HG02885 (cell line): Measurements from ENCODE around the gene EML4.
"Not testable (repeated sequence)": the region's sequence is repeated elsewhere in the genome, so short reads cannot be mapped to it uniquely, and the experiment has no call there.

Source experiments
- ATAC-seq: cut with Tn5 transposase; IDR thresholded peaks from one replicate; pipeline ENCODE4 v1.9.1; 2021; ENCODE audit warnings: mild to moderate bottlenecking; ENCODE audit not compliant: unreplicated experiment, poor library complexity

EML4 gene

DNA sequence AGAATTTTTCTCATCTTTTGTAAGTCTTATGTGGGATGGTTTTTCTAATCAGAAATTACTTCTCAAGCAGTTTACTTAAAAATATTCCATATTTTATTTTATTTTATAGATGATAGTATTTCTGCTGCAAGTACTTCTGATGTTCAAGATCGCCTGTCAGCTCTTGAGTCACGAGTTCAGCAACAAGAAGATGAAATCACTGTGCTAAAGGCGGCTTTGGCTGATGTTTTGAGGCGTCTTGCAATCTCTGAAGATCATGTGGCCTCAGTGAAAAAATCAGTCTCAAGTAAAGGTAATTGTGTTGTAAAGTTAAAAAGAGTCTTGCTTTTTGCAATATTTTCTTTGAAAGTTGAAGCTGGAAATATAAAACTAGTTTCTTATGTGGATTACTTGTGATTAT, 76.2 kb downstream of the EML4 start:
- ATAC-seq: no peak

DNA sequence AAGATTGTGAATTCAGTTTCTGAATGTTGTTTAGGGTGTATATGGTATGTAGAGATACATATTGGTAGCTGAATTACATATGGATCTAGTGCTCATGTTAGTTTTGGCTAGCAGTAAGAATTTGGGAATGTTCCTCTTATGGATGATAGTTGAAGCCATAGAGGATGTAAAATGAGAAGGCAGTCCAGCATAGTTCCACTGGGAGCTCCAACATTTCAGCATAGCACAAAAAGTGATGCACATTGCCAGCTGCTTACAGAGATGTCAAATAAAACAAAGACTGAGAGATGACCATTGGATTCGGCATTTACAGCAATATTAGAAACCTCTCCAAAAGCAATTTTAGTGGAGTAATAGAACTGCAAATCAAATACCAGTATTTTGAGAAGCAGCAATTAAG, 77.4 kb downstream of the EML4 start:
- ATAC-seq: no peak

DNA sequence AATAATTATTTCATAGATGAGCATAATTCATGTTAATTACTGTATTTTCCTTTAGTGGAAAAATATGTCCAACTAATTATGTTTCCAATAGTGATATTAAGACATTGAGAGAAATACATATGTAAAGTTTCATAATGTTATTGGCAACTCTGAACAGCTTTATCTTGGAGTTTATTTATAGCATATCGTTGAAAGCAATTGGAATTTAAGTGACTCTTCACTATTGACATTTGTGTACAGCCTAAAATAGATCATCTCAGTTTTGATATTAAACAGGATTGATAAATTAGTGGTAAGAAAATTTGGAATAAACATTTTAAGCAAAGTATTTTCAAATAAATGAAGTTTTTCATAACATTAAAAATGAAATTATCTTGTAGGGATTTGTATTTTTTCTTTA, 79.7 kb downstream of the EML4 start:
- ATAC-seq: no peak

DNA sequence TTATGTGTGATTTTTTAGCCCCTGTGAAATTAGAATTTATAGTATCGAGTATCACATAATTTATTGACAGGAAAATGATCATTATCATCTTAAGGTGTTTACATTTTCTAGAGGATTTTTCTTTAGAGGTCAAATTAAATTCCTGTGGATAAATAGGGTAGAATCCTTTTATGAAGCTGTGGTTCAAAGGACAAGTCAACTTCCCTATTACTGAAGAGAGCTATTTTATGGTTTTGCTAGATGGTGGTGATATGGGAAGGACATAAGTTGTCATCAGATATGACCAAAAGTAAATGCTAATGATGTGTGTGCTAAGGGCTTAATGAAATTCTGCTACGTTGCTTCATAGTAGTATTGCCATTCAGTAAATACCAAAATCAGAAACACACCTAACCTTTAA, 80.1 kb downstream of the EML4 start:
- ATAC-seq: no peak

DNA sequence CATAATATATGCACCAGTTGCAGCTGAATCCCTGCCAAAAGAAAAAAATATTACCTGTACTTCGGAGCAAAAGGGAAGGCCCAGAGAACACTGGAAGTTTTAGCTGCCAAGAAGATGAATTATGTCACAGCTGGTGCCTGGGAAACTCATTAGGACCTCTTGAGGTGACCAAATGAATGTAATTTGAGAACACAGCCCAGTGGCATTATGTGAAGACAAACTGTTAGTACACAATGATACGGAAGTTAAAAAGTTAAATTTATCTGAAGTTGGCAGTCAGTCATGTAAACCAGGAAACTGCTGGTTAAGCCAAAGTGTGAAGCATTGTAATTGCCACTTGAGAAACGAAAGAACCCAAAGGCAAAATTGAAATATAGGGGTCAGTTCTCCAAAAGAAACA, 80.7 kb downstream of the EML4 start:
- ATAC-seq: no peak

DNA sequence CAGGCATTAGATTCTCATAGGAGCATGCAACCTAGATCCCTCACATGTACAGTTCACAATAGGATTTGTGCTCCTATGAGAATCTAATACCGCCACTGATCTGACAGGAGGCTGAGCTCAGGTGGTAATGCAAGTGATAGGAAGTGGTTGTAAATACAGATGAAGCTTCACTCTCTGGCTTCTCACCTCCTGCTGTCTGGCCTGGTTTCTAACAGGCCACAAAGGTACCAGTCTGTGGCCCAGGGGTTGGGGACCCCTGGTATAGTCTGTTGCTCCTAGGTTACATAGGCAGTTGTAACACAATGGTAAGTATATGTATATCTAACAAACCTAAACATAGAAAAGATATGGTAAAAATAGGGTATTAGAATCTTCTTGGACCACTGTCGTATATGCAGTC, 81.8 kb downstream of the EML4 start:
- no peak for ATAC-seq

DNA sequence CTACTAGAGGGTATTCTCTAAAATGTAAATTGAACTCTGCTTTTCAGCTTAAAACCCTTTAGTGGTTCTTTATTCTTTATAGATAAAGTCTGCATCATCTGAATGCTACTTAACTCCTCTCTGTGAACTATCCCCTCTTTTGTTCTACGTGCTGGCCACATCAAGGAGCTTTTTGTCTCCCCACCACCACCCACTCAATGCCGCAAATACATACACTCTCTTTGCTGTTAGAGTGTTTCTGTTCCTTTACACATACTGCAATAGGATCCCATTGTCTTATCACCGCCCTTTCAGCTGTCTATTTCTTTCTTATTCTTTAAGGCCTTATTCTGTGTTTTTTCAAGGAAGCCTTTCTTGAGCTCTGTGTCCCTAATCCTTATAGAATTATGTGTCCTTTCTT, 83.3 kb downstream of the EML4 start:
- peak; percentile 47 for ATAC-seq

DNA sequence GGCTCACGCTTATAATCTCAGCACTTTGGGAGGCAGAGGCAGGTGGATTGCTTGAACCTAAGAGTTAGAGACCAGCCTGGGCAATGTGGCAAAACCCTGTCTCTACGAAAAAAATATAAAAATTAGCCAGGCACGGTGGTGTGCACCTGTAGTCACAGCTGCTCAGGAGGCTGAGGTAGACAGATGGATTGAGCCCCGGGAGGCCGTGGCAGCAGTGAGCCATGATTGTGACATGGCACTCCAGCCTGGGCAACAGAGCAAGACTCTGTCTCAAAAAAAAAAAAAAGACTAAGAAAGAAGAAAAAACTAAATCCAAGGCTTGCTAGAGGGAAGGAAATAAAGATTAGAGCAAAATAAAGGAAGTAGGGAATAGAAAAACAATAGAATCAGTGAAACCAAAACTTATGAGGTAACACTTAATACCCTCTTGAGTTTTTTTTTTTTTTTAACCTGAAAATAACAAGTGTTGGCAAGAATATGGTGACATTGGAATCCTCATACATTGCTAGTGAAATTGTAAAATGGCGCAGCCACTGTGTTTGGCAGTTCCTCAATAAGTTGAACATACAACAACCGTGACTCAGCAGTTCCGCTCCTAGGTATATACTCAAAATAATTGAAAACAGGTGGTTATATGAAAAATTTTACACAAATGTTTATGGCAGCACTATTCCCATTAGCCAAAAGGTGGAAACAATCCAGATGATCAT, 85.2 kb downstream of the EML4 start:
- no peak for ATAC-seq

DNA sequence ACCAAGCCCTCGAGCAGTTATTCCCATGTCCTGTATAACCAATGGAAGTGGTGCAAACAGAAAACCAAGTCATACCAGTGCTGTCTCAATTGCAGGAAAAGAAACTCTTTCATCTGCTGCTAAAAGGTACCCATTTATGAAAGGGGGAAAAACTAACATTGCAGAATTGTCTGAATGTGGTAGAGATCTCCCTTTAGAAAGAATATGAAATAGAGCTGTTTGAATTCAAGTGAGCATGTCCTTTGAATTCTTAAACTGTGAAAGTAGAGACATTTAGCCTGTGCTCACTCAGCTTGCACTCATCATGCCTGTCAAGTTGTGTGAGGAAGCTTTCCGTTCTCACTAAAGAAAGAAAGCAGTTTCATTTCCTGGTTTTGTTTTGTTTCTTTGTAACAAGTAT, 87.4 kb downstream of the EML4 start:
- ATAC-seq: peak; percentile 84

DNA sequence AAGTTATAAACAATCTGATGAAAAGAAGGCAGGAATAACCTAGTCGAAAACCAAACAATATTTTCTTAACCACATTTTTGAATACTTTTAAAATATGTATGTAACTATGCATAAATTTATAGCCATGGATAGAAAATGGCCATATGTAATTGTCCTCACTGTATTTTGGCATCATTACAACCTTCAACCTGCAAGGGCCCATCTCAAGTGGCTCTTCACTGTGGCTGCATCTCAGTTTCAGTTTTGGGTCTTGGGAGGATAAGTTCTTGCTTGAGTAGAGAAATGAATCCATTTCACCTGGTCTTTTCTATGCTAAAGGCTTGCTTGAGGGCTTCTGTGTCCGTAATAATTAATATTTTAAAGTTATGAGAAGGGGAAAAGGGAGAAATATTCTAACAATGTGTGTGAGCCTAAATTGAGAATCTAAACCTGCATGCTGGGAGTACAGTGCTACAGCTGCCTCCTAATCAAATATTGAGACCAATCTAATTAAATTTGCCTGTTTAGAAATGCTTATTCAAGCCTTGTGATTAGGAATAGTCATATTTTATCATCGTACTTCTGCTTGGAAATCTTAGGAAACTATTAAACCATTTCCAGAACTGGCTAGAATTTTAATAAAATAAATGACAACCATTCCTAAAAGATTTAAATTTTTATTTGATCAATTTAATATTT, 92.5 kb downstream of the EML4 start:
- no peak for ATAC-seq

DNA sequence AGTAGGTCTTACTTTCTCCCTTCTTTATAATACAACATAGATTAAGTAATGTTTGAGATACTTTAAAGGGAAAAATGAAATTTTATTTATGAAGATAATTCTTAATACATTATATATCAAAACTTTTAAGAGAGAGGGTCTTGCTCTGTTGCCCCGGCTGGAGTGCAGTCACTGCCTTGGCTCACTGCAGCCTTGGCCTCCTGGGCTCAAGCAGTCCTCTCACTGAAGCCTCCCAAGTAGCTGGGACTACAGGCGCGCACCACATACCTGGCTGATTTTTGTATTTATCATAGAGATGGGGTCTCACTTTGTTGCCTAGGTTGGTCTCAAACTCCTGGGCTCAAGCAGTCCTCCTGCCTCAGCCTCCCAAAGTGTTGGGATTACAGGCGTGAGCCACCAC, 97.1 kb downstream of the EML4 start:
- no peak for ATAC-seq

DNA sequence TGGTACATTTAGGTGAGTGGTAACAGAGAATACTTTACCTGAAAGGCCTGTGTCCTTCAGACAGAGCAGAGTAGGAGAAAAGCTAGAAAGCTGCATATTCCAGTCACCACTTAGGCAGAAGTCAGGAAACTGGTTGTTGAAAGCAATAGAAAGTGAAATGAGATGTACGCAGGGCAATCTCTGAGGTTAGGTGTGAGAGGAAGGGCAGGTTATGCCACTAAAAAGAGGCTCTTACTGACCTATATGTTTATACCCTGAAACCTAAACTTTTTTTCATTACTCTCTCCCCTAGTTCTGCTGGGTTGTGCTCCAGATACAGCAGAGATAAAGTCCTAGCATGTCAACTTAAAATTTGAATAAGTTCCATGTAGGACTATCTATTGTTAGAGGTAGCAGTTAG, 98.4 kb downstream of the EML4 start:
- ATAC-seq: no peak

DNA sequence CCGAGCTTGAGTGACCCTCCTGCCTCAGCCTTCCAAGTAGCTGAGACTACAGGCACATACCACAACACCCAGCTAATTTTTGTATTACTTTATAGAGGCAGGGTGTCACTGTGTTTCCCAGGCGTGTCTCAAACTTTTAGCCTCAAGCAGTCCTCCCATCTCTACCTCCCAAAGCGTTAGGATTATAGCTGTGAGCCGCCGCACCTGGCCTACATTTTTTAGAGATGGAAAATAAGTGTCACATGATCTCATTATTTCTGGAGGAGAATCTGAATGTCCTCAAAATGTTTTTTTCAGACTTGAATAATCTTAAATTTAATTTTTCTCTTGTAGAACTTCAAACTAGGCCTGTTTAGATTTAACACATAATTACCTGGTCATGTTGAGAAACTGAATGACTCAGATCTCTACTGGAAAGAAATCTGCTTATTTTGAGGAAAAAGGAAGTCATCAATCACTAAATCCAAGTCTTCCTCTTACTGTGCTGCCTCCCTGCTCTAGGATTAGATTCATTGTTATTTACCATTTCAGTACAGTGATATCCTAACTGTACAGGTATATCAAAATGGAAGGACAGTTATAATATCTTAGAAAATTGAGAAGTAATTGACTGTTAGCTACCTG, 99.5 kb downstream of the EML4 start:
- ATAC-seq: no peak

DNA sequence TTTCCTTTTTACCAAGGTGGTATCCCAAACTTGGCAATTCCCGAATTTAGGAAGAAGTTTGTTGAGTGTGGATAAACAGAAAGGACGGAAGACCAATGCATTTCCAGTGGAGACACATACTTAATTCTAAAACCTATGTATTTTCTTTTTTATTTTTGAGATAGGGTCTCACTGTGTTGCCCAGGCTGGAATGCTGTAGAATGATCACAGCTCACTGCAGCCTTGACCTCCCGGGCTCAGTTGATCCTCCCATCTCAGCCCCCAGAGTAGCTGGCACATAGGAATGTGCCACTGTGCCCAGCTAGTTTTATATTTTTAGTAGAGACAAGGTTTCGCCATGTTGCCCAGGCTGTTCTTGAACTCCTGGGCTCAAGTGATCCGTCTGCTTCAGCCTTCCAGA, 101.6 kb downstream of the EML4 start:
- ATAC-seq: no peak

DNA sequence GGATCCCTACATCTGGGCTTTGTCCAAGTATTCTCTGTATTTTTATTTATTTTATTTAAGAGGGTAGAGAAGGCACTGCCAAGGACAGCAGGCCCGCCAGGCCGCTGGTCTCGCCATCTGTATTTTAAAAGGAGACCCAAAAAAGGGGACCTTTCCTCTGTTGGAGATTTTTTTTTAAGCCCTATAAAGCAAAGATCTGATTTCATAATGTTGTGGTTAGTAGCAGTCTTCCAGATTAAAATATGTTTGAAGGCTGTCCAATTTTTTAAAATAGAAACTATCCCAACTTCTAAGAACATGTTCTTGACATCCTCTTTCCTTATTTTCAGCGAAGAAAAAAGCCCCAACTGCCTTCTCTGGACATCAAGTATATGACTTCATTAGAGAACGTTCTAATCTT, 102.1 kb downstream of the EML4 start:
- not testable (repeated sequence) for ATAC-seq

DNA sequence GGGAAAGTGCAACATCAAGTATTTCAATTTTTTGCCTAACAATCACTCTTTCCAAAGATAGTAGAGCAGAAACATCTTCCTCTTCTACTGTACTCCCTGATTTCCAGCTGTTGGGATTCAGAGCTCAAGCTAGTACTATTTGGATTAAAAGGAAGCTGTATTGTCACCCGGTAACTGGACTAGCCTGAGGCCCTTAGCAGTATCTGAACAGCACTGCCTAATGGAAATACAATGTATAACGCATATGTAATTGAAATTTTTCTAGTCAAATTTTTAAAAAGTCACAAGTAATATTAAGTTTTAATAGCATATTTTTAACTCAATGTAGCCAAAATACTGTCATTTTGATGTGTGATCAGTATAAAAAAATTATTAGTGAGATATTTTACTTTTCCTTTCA, 105.7 kb downstream of the EML4 start:
- ATAC-seq: no peak

DNA sequence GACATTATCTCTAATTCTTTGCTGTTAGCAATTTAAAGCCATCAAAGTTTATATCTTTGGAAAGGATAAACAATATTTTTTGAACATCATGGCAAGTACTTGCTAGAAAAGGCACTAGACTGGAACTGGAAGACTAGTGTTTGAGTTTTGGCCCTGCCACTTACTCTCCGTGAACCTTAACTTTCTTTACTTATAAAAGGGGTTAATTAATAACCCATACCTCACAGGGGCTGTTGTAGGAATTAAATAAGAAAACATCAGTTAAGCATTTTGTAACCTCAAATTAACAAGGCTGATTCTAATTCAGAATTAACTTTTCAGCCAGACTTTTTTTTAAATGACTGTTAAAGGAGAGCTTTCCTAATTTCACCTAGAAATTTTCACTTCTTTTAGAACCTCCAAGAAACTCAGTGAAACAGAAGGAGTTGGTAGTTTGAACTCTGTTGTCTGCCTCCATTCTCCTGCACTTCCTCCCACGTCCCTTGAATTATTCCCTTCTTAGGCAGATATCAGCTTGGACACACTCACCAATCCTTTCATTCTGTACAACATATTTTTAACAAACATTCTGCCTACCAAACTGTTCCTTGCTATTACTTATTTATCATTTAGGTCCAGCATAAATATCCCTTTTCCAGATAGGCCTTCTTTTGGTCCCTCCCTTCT, 112.4 kb downstream of the EML4 start:
- no peak for ATAC-seq

DNA sequence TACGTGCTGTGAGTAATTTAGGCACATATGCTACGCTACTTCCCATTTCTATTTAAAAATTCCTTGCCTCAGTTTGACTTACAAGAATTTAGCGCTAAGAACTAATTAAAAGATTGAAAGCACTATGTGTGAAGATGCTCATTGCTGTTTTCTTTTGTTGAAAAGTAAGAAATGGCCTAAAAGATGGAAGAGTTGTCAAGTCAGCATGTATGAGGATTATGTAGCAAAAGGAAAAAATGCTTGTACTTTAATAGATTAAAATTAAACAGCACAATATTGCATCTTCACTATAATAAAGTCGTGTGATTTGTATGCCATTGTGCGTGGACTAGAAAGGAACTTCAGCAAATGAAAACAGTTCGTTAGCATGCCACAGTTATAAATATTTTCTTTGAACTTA, 114.9 kb downstream of the EML4 start:
- no peak for ATAC-seq

DNA sequence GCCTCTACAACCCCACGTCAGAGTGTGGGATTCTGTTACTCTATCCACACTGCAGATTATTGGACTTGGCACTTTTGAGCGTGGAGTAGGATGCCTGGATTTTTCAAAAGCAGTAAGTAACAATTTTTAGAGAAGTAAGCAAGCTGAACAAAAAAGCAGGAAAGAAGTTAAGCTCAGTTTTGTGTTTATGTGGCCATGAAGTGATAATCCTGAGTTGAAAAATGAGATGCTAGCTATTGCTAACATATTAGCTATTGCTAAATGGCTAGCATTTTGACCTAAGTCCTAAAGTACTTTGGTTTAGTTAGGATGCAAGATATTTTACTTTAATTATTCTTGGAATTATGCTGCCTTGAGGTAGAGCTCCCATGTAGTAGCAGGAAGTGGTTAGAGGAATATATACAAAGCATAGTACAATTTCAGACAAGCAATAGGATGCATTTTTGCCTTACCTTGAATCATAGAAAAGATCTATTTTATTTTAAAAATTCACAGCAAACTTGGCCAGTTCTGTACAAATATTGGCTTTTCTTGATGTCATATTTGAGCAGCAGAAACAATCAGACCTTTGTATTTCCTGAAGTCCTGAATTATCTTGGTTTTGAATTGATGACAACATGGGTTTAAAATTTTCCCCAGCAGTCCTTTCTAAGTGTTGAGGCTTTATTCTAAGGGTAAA, 117.3 kb downstream of the EML4 start:
- no peak for ATAC-seq

DNA sequence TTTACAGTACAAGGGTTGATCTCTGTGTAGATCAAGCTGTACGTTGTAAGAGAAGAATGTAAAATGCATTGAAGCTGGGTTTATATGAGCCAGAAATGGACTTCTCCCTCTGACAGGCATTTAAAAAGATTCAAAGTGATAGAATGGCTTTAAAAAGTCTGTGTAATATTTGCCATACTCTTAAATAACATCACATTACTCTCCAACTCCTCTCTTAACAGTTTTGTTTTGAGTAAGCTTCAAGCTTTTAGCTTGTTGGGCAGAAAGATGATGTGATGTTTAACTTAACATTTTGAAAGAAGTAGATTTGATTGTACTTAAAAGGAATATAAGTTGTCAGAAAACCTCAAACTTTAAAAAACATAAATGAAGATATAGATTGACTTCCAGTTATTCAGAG, 119.7 kb downstream of the EML4 start:
- ATAC-seq: no peak

DNA sequence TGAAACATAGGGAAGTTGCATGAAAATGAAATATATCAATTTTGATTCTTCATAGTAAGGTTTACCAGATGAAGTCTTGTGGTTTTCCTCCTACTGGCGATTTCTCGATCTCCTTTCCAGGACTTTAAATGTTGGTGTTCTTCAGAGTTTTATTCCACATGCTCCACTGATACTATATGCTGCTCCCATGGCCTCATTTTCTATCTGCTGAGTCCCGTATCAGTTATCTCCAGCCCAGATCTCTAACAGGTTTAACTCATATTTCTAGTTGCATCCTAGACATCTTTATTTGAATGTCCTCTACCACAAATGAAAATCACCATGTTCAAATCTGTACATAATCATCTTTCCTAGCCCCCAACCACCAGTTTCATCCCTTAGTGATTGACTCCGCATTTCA, 120.1 kb downstream of the EML4 start:
- ATAC-seq: no peak
